Nephron progenitor cell (in vitro differentiated cells): ENCODE results near the gene BBIP1.
"Not testable (repeated sequence)": the region's sequence is repeated elsewhere in the genome, so short reads cannot be mapped to it uniquely, and the experiment has no call there.

Experiments used
- DNase-seq: peaks from one replicate; pipeline ENCODE4 v3.0.0; 2021
- H3K27ac Mint-ChIP-seq: 2 replicates; pipeline ENCODE4 v1.8.0; 2021; ENCODE audit warnings: mild to moderate bottlenecking, moderate library complexity, mixed read lengths
- H3K27me3 Mint-ChIP-seq: 2 replicates; pipeline ENCODE4 v1.8.0; 2021; ENCODE audit warnings: mild to moderate bottlenecking, low read depth, mixed read lengths; ENCODE audit not compliant: poor library complexity
- H3K36me3 Mint-ChIP-seq: 2 replicates; pipeline ENCODE4 v1.8.0; 2021; ENCODE audit warnings: low read depth, mixed read lengths
- H3K4me1 Mint-ChIP-seq: 2 replicates; pipeline ENCODE4 v1.8.0; 2021; ENCODE audit warnings: mixed read lengths
- H3K4me3 Mint-ChIP-seq: 2 replicates; pipeline ENCODE4 v1.8.0; 2021; ENCODE audit warnings: mild to moderate bottlenecking, moderate library complexity, mixed read lengths
- H3K9me3 Mint-ChIP-seq: 2 replicates; pipeline ENCODE4 v1.8.0; 2021; ENCODE audit warnings: mild to moderate bottlenecking, moderate library complexity, mixed read lengths
- TF ChIP-seq, protein P1 (sequence below): fragments of 200-600 bp; sonication (generic); IDR thresholded peaks from 2 replicates; pipeline ENCODE4 v1.5.0; 2021; ENCODE audit warnings: antibody characterized with exemption

The BBIP1 gene

DNA sequence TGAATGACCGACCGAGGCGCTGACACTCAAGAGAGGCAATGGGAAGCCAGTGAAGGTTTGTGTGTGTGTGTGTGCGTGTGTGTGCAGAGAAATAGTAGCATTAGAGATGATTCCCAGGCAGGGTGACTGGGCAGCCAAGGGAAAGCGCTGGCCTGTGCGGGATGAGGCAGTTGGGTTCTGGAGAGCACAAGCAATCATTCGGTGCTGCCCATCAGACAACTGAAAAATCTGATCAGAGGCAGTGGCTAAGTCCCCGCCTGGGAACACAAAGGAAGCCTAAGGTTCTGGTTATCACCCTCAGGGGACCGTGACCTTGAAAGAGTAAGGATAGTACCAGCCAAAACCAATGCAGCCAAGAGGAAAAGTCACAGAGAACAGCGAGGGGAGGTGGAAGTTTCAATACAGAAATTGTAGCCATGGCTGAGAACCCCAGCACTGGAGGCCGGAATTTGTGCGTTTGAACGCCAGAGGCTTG is 48.1 kb downstream of the BBIP1 start:
- TF ChIP-seq, protein P1, sequence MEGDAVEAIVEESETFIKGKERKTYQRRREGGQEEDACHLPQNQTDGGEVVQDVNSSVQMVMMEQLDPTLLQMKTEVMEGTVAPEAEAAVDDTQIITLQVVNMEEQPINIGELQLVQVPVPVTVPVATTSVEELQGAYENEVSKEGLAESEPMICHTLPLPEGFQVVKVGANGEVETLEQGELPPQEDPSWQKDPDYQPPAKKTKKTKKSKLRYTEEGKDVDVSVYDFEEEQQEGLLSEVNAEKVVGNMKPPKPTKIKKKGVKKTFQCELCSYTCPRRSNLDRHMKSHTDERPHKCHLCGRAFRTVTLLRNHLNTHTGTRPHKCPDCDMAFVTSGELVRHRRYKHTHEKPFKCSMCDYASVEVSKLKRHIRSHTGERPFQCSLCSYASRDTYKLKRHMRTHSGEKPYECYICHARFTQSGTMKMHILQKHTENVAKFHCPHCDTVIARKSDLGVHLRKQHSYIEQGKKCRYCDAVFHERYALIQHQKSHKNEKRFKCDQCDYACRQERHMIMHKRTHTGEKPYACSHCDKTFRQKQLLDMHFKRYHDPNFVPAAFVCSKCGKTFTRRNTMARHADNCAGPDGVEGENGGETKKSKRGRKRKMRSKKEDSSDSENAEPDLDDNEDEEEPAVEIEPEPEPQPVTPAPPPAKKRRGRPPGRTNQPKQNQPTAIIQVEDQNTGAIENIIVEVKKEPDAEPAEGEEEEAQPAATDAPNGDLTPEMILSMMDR, result no peak
- peak; percentile 17 for DNase-seq
- H3K4me1 Mint-ChIP-seq, result peaks cover 61% of the 10 kb centered on the region

DNA sequence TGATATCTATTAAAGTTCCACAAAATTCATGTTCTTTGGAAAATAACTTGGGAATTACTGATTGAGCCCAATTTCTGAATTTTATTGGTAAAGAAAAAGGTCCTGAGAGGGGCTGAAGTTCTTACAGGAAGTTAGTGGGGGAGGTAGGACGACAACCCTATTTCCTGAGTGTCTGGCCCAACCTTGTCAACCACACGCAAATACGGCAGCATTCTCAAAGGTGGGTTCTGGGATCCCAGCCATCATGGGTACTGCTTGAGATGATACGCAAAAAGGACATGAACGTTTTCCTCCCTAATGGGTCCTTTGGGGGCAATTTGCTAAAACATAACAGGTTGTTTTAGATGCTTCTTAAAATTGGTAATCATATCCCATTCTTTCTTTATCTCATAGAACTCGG is 50.0 kb downstream of the BBIP1 start:
- TF ChIP-seq, protein P1, result no peak
- Mint-ChIP-seq H3K36me3 (peaks cover 6% of the 10 kb centered on the region), H3K27ac (no peak overlapping the region), H3K9me3 (no peaks in the 10 kb centered on the region), H3K27me3 (no peaks in the 10 kb centered on the region), H3K4me1 (peaks cover 70% of the 10 kb centered on the region), H3K4me3 (no peak overlapping the region)
- no peak for DNase-seq

More for the DNA sequence above, 48.1 kb downstream of the BBIP1 start:
- Mint-ChIP-seq H3K27ac (peak overlapping the region; percentile 86), H3K4me3 (peak overlapping the region; percentile 90), H3K27me3 (no peaks in the 10 kb centered on the region), H3K36me3 (peaks cover 10% of the 10 kb centered on the region), H3K9me3 (no peaks in the 10 kb centered on the region)

DNA sequence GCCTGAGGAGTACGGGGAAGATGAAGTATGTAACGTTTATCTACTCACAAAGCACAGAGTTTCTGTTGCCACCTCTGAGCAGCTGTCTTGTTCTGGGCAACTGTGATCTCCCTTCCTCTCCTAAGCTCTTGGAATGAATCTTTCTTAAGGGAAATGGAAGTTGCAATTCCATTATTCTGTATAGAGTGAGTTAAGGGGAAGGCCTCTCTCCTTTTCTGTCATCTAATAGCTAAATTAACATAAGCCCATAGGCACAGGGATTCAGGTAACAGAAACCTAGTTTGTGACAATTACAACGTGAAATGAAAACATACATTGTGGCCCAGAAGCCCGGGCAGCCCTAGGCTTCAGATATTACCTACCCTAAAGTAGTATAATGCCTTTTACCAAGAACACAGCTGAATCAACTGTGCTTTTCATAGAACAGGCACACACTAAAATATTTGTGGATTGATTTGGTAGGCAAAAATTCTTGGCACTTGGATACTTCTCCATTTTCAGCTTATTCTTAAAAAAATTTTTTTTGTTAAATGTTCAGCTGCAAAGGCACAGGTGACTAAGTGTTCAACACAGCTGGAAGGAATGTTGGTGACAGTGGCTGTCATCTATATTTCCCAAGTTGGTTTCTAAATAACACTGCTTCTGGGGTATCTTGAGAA is 51.0 kb downstream of the BBIP1 start:
- no peak overlapping the region for H3K4me3 Mint-ChIP-seq
- DNase-seq, result no peak
- TF ChIP-seq, protein P1, result no peak
- H3K27me3 Mint-ChIP-seq, result no peaks in the 10 kb centered on the region
- peaks cover 61% of the 10 kb centered on the region for H3K4me1 Mint-ChIP-seq
- no peaks in the 10 kb centered on the region for H3K9me3 Mint-ChIP-seq
- peaks cover 6% of the 10 kb centered on the region for H3K36me3 Mint-ChIP-seq
- peak overlapping the region; percentile 5 for H3K27ac Mint-ChIP-seq

DNA sequence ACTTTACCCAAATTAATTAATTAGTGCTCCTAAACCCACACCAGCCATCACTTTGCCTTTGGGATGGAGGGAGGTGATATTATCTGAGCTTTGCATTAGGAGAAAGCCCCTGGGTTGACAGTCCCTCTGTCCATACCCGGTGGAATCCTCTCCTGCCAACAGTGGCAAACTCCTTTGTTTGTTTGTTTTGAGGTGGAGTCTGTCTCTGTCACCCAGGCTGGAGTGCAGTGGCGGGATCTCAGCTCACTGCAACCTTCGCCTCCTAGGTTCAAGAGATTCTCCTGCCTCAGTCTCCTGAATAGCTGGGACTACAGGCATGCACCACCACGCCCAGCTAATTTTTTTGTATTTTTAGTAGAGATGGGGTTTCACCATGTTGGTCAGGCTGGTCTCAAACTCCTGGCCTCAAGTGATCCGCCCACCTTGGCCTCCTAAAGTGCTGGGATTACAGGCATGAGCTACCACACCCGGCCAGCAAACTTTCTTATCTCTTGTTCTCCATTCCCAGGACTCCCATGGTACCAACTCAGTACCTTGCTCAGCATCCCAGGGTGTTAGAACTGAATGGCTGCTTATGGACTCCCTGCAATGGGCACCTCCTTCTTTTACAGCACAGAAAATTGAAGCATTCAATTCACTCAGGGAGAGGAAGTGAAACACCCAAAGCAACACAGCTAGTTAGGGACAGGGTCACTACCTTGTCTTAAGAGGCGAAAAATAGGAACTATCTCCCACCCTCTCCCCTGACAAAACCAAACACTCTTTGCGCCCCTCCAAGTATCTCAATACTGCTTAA is 51.8 kb downstream of the BBIP1 start:
- H3K27me3 Mint-ChIP-seq, H3K36me3 Mint-ChIP-seq, DNase-seq, H3K4me3 Mint-ChIP-seq, H3K9me3 Mint-ChIP-seq: not testable (repeated sequence)
- Mint-ChIP-seq H3K27ac (peak overlapping the region; percentile 5), H3K4me1 (peaks cover 61% of the 10 kb centered on the region)

DNA sequence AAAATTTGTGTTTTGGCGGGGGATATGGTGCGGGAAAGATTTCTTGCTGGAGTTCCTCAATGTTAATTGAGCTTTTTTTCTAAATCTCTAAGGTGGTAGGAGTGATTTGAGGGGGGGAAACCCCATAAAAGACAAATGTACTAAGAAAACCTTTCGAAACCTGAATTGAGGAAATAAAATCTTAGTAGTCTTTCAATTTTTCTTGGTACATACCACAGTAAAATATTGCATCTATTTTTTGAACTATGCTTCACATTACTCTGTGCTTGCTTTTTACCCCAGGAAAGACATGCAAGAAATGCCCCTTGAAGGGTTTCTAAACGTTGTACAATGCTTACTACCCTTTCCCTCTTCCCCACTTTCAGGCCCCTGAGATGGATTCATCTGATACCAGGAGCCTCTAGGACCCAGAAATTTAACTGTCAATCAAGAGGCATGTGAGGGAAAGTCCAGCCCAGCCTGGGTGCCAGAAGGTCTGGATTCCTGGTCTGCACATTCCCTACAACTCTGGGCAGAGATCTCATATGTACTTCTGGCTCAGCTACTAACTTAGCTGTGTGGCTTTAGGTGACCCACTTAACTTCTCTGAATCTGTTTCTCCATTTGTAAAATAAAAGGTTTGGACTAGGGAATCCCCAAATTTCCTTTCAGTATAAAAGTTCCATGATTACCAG is 53.0 kb downstream of the BBIP1 start:
- Mint-ChIP-seq H3K27ac (no peak overlapping the region), H3K36me3 (peaks cover 6% of the 10 kb centered on the region), H3K4me1 (peaks cover 59% of the 10 kb centered on the region), H3K27me3 (peaks cover 3% of the 10 kb centered on the region), H3K9me3 (no peaks in the 10 kb centered on the region), H3K4me3 (no peak overlapping the region)
- no peak for DNase-seq
- TF ChIP-seq, protein P1, result no peak

DNA sequence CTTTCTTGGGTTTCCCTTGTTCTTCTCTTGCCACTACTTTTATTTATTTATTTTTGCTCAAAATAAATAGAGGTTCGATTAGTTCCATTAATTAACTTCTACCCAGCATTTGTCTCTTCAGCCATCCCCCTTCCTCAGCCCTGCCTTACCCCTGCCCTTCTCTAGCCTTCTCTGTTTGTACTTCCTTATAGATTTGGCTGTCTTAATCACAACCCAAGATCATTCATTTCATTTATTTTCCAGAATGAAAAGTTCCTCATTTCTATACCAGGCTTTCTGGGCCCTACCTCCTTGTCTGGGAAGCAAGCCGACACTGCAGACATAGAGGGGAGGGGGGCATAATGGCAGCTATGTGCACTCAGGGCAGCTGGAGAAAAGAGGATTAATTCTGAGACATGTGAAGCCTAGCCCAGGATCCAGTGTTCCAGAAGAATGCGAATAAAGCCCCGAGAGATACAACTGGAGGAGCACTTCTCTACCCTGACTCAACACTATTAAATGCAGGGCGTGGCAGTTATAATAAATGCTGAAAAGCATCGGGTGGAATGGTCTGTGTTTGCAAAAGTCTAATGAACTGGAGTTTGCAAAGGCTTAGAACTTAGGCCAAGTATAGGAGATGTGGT is 53.7 kb downstream of the BBIP1 start:
- TF ChIP-seq, protein P1, result no peak
- H3K4me3 Mint-ChIP-seq, result no peak overlapping the region
- peaks cover 3% of the 10 kb centered on the region for H3K27me3 Mint-ChIP-seq
- no peaks in the 10 kb centered on the region for H3K9me3 Mint-ChIP-seq
- H3K27ac Mint-ChIP-seq, result peak overlapping the region; percentile 20
- no peak for DNase-seq
- H3K4me1 Mint-ChIP-seq, result peaks cover 59% of the 10 kb centered on the region
- H3K36me3 Mint-ChIP-seq, result peaks cover 6% of the 10 kb centered on the region
